Activated T-helper 2 cell treated with anti-CD3 and anti-CD28 coated beads, Interferon-gamma antibody, Interleukin-2, Interleukin-4, amounts not matched to agents 10 μg/mL and 5 μg/mL and 100 μg/mL, durations not matched to agents 14 hours and 24 hours and 36 hours (primary cell): ENCODE measurements around the gene SRL. TPM values are rescaled to one million over a fixed set of nuclear protein-coding genes. Genes with fewer than 3 reads are reported as not detected.

Experiments
- DNase-seq: peaks from one replicate; pipeline ENCODE4 v3.0.0; 2021; ENCODE audit warnings: low spot score
- H3K27ac Mint-ChIP-seq: one replicate; pipeline ENCODE4 v1.8.0; 2021; ENCODE audit warnings: mixed read lengths
- H3K27me3 Mint-ChIP-seq: one replicate; pipeline ENCODE4 v1.8.0; 2021; ENCODE audit warnings: low read depth, mixed read lengths
- H3K36me3 Mint-ChIP-seq: one replicate; pipeline ENCODE4 v1.8.0; 2021; ENCODE audit warnings: low read depth, mixed read lengths
- H3K4me1 Mint-ChIP-seq: one replicate; pipeline ENCODE4 v1.8.0; 2021; ENCODE audit warnings: low read depth, mixed read lengths
- H3K4me3 Mint-ChIP-seq: one replicate; pipeline ENCODE4 v1.8.0; 2021; ENCODE audit warnings: low read depth, mild to moderate bottlenecking, moderate library complexity, mixed read lengths
- H3K9me3 Mint-ChIP-seq: one replicate; pipeline ENCODE4 v1.8.0; 2021; ENCODE audit warnings: mixed read lengths
- intact Hi-C: fragments of 100-400 bp; cut with micrococcal nuclease; formaldehyde crosslinking; loops from one replicate; pipeline ENCODE4 v1.15.1; 2023
- total RNA-seq: library from RNA; stranded (reverse); gene quantifications from 2 replicates; pipeline ENCODE4 v1.2.3, GENCODE V29; 2022

SRL gene
- total RNA-seq = not detected in 2 replicates

DNA sequence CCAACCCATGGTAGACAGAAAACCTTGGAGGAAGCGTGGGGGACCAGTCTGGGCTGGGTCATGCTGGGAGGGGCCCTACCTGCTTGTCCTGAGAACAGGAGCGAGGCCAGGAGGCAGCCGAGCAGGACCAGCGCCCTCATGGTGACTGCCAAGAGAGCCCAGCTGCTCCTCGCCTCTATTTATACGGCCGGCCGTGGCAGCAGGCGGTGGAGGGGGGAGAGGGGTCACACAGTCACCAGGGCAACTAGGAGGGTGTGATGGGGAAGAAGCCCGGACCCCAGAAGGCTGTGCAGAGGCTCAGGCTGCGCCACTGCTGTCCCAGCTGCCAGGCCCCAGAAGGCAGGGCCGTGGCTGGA is at the start of gene SRL:
SRL (minus strand) TSS at position 153 of the 356 bp plus-strand sequence; CDS start at position 140, 13 bp downstream.
- no peaks in the 10 kb centered on the region for H3K27me3 Mint-ChIP-seq
- no peaks in the 10 kb centered on the region for H3K9me3 Mint-ChIP-seq
- no peaks in the 10 kb centered on the region for H3K36me3 Mint-ChIP-seq
- no peaks in the 10 kb centered on the region for H3K4me1 Mint-ChIP-seq
- intact Hi-C loops = no loop called here
- DNase-seq = no peak
- no peak within 1 kb of the TSS for H3K27ac Mint-ChIP-seq
- H3K4me3 Mint-ChIP-seq = no peak within 1 kb of the TSS

DNA sequence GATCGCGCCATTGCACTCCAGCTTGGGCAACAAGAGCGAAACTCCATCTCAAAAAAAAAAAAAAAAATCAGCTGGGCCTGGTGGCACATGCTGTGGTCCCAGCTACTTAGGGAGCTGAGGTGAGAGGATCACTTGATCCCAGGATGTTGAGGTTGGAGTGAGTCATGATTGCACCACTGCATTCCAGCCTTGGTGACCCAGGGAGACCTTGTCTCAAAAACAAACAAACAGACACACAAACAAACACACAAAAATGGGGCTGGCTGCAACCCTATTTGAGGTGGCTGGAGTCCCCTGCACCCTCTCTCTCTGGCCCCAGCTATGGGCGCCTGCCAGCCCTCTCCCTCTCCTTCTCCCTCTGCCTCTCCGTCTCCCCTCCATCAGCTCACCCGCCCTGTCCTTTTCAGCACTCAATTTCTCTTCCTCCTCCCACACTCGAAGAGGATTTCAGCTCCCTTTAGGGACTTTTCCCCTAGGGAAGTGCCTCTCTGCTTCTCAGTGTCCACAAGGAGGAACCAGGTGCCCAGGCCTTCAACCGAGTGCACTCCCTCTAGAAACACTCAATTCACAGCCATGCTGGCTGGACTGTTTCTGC is 48.5 kb upstream of the SRL start:
- H3K4me1 Mint-ChIP-seq = peaks cover 4% of the 10 kb centered on the region
- no peaks in the 10 kb centered on the region for H3K9me3 Mint-ChIP-seq
- DNase-seq = no peak
- intact Hi-C loops = no loop called here
- H3K27me3 Mint-ChIP-seq = peaks cover 2% of the 10 kb centered on the region
- no peak overlapping the region for H3K4me3 Mint-ChIP-seq
- no peak overlapping the region for H3K27ac Mint-ChIP-seq
- H3K36me3 Mint-ChIP-seq = no peaks in the 10 kb centered on the region

DNA sequence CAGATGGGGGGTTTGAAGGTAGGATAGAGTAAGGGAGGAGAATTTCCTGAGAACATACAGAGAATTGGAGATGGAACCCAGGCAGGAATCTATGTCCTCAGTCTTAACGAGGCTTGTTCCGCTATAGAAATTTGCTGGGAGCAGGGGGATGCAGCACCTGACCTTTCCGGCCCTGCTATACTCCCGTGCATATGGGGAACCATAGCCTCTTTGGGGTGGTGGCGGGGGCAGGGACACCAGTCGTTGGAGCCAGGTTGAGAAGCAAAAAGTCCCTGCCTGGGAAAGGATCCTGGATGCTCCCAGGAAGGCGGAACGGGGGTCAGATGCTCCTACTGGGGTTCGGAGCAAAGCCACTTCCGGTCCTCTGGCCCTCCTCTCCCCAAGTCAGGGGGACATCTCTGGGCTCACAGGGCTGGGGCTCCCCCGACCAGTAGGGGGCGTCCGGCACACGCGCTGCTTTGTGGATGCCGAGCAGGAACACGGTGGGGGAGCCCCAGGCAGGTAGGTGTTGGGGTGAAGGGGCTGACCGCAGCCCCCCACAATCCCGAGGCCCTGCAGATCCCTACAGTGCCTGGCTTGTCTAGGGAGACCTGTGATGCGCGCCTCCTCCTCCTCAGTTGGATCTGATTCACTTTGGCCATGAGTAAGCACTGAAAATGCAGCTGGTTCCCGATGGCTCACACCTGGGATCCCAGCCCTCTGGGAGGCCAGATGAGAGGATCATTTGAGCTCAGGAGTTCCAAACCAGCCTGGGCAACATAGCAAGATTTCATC is 46.5 kb upstream of the SRL start:
- Mint-ChIP-seq H3K9me3 (no peaks in the 10 kb centered on the region), H3K36me3 (no peaks in the 10 kb centered on the region), H3K27me3 (no peaks in the 10 kb centered on the region), H3K4me1 (peaks cover 4% of the 10 kb centered on the region), H3K4me3 (no peak overlapping the region), H3K27ac (no peak overlapping the region)
- DNase-seq = peak; percentile 69
- intact Hi-C loops = loop anchor here (1.0 to 5.0 kb wide), 2 partner anchors 42 to 114 kb away; no protein-coding TSS in a partner anchor

DNA sequence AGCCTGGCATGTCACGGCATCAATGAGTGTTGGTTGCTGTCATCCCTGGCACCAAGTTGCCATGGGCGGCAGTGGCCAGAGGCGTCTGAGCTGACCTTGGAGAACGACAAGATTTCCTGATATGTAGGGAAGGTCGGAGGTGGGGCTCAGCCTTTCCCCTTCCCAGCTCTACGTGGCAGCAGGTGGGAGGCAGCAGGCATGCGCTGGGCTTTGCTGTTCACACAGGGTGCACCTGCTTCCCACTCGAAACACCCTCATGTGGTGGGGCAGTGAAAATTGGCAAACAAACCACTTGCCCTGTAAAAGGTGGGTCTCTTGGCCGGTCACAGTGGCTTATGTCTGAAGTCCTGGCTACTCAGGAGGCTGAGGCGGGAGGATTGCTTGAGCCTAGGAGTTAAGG is 43.3 kb upstream of the SRL start:
- Mint-ChIP-seq H3K4me3 (no peak overlapping the region), H3K27ac (no peak overlapping the region), H3K4me1 (peaks cover 7% of the 10 kb centered on the region), H3K36me3 (no peaks in the 10 kb centered on the region), H3K27me3 (no peaks in the 10 kb centered on the region), H3K9me3 (peaks cover 4% of the 10 kb centered on the region)
- intact Hi-C loops = loop anchor here (5.0 kb wide), 1 partner anchor 117 kb away; no protein-coding TSS in a partner anchor
- no peak for DNase-seq

DNA sequence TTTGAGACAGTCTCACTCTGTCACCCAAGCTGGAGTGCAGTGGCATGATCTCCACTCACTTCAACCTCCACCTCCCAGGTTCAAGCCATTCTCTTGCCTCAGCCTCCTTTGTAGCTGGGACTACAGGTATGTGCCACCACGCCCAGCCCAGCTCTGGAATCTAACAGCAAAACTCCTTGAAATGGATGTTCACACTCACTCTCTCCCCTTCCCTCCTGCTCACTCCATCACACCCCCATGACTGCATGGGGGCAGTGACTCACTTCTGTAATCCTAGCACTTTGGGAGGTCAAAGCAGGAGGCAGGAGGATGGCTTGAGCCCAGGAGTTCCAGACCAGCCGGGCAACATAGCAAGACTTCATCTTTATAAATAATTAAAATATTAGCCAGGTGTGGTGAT is 42.1 kb upstream of the SRL start:
- Mint-ChIP-seq H3K36me3 (no peaks in the 10 kb centered on the region), H3K4me3 (no peak overlapping the region), H3K27ac (no peak overlapping the region), H3K9me3 (peaks cover 4% of the 10 kb centered on the region), H3K4me1 (peaks cover 7% of the 10 kb centered on the region), H3K27me3 (no peaks in the 10 kb centered on the region)
- intact Hi-C loops = no loop called here
- DNase-seq = no peak

DNA sequence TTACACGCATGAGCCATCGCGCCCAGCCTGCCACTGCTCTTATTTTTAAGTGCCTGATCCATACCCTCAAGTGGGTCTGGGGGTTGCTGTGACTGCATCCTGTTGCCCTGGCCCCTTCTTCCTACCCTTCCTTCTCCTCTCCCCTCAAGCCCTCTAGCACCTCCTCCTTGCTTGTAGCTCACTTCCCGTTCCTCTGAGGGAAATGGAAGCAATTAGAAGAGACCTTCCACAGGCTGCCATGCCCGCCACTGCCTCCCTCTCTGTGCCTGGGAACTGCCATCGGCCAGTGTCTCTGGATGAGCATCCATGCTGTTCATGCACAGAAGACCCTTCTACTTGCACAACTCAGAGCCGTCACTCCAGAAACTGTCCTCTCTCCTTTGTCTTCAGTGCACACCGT is 41.6 kb upstream of the SRL start:
- DNase-seq = no peak
- Mint-ChIP-seq H3K27ac (no peak overlapping the region), H3K36me3 (no peaks in the 10 kb centered on the region), H3K4me3 (no peak overlapping the region), H3K27me3 (no peaks in the 10 kb centered on the region), H3K9me3 (peaks cover 4% of the 10 kb centered on the region), H3K4me1 (peaks cover 7% of the 10 kb centered on the region)
- intact Hi-C loops = no loop called here

DNA sequence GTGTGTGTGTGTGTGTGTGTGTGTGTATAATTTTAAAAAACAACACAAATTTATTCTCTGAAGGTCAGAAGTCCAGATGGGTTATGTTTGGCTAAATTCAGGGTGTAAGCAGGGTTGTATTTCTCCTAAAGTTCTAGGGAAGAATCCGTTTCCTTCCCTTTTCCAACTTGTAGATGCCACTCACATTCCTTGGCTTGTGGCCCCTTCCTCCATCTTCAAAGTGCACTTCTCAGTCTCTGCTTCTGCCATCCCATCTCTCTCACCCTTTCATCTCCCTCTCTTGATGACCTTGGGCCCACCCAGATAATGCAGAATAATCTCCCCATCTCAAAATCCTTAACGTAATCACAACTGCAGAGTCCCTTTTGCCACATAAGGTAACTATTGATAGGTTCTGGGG is 38.7 kb upstream of the SRL start:
- Mint-ChIP-seq H3K27me3 (no peaks in the 10 kb centered on the region), H3K9me3 (peaks cover 4% of the 10 kb centered on the region), H3K36me3 (no peaks in the 10 kb centered on the region), H3K4me3 (no peak overlapping the region), H3K4me1 (peaks cover 3% of the 10 kb centered on the region), H3K27ac (no peak overlapping the region)
- intact Hi-C loops = no loop called here
- DNase-seq = no peak

DNA sequence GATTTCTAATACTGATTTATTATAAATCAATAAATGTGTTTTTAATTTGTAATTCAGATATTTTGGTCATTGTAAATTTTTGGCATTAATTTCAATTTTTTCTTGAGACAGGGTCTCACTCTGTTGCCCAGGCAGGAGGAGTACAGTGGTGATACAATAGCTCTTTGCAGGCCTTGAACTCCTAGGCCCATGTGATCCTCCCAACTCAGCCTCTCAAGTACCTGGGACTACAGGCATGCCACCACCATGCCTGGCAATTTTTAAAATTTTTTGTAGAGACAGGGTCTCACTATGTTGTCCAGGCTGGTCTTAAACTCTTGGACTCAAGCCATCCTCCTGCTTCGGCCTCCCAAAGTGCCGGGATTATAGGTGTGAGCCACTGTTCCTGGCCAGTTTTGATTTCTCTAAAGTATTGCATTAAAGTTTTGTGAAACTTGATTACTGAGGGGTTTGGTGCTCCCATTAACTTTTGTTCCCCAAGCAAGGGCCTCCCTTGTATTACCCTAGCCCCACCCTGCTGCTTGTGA is 36.2 kb upstream of the SRL start:
- Mint-ChIP-seq H3K27ac (no peak overlapping the region), H3K36me3 (no peaks in the 10 kb centered on the region), H3K27me3 (no peaks in the 10 kb centered on the region), H3K4me1 (peaks cover 5% of the 10 kb centered on the region), H3K9me3 (peaks cover 4% of the 10 kb centered on the region), H3K4me3 (no peak overlapping the region)
- intact Hi-C loops = loop anchor here (10.0 kb wide), 1 partner anchor 563 kb away; the partner anchor contains the start of gene TRAP1
- no peak for DNase-seq

DNA sequence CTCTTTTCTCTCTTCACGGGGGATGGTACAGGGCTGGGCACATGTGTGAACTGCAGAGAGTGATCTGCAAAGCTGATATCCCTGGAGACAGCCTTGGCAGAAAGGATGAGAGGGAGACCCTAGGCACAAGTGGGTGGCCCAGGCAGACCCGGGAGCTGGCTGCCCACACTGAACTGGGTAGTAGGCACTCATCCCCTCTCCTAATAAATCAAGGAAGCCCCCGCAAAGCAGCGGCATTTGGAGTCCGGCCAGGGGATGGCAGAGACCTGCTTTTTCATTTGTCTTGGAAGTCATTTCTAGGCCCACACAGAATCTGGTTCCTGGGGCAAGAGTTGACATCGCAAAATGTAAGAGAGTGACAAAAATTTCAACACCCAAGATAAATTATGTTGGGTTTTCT is 34.0 kb upstream of the SRL start:
- Mint-ChIP-seq H3K4me3 (peak overlapping the region; percentile 37), H3K9me3 (peaks cover 3% of the 10 kb centered on the region), H3K4me1 (peaks cover 2% of the 10 kb centered on the region), H3K27me3 (no peaks in the 10 kb centered on the region), H3K36me3 (no peaks in the 10 kb centered on the region), H3K27ac (no peak overlapping the region)
- intact Hi-C loops = loop anchor here (10.0 kb wide), 1 partner anchor 561 kb away; the partner anchor contains the start of gene TRAP1
- DNase-seq = no peak

DNA sequence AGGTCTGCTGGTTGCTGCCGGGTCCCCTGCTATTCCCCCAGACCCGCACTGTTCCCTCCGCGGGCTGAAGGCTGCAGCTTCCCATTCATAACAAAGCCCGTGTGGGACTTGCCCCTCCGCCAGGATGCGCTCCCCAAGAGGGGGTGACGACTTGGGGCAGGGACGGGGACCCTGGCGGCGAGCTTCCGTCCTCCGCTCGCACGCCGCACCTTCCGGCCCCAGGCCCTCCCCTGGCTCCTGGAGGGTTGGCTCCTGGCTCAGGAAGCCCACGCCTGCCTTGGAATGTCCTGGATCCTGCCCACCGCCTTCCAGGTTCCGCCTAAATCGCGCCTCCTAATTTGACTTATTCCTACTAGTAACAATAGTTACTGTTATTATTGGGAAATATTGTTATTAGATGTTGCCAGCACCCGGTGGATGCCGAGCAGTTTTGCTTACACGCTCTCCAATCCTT is 32.0 kb upstream of the SRL start:
- Mint-ChIP-seq H3K27ac (no peak overlapping the region), H3K36me3 (peaks cover 2% of the 10 kb centered on the region), H3K4me3 (peak overlapping the region; percentile 79), H3K4me1 (peaks cover 6% of the 10 kb centered on the region), H3K27me3 (no peaks in the 10 kb centered on the region), H3K9me3 (no peaks in the 10 kb centered on the region)
- intact Hi-C loops = loop anchor here (1.0 to 10.0 kb wide), 3 partner anchors 33 to 772 kb away; partner anchors contain the start of genes CLUAP1 and TRAP1
- no peak for DNase-seq

DNA sequence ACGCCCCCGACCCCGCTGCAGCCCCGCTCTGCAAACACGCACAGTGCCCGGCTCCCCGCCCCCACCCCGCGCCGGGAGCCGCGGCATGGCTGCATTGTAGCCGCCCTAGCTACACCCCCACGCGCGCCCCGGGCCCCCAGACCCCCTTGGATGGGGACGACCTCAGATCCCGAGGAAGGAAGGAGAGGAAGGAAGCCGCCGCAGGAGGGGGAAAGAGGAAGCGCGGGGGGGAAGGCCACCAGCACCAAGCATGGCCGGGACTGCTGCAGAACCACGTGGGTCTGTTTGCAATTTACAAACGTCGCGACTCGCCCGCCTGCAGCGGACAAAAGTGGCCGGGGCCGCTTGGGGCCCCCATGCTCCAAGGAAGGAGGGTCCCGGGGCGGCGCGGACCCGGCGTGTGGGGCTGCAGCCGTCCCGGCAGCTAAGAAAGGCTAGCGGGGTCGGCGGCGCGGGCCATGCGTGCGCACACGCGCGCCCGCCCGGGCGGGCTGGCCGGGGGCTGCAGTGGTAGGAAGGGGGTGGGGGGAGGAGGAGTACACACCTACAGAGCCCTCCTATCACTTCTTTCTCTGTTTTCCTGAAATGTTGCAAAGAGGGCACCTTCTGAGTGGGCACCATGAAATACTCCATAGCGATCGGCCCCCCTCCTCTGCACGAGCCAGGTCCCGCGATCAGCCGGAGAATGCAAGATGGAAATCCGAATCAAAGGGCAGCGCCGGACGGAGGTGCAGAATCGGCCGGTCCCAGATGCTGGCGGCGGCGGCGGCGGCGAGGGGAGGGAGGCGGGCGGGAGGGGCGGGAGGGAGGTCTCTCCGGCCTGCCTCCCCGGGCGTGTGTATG is 30.5 kb upstream of the SRL start:
- Mint-ChIP-seq H3K27me3 (no peaks in the 10 kb centered on the region), H3K4me1 (peaks cover 6% of the 10 kb centered on the region), H3K27ac (peak overlapping the region; percentile 88), H3K36me3 (peaks cover 2% of the 10 kb centered on the region), H3K4me3 (peak overlapping the region; percentile 90), H3K9me3 (no peaks in the 10 kb centered on the region)
- intact Hi-C loops = loop anchor here (5.0 to 10.0 kb wide), 2 partner anchors 558 to 770 kb away; partner anchors contain the start of genes CLUAP1 and TRAP1
- DNase-seq = peak; percentile 48
